OCI-LY3 (cell line): ENCODE measurements around the gene VEZT.

Experiments
- H2AFZ ChIP-seq: fragments of 200-600, 300-600 bp; shearing (Covaris generic); 2 replicates; pipeline ENCODE4 v1.6.0; 2014; ENCODE audit warnings: antibody characterized with exemption, low read depth, low read length
- H3K27ac ChIP-seq: fragments of 200-600, 300-600 bp; sonication (generic); 2 replicates; pipeline ENCODE4 v1.5.1; 2014; ENCODE audit warnings: mild to moderate bottlenecking, low read length, moderate library complexity, mixed read lengths
- H3K27me3 ChIP-seq: fragments of 200-600, 300-600 bp; sonication (generic); 2 replicates; pipeline ENCODE4 v1.6.1; 2014; ENCODE audit warnings: low read depth, low read length, mixed read lengths
- H3K36me3 ChIP-seq: fragments of 200-600, 300-600 bp; sonication (generic); replicated peaks from 2 replicates; pipeline ENCODE3; 2014; ENCODE audit warnings: low read depth, low read length, mixed read lengths
- H3K4me1 ChIP-seq: fragments of 300-600, 200-600 bp; sonication (generic); 2 replicates; pipeline ENCODE4 v1.6.1; 2014; ENCODE audit warnings: low read length, mixed read lengths
- H3K4me2 ChIP-seq: fragments of 200-600, 300-600 bp; sonication (generic); 2 replicates; pipeline ENCODE4 v1.6.1; 2014; ENCODE audit warnings: low read length, mixed read lengths
- H3K4me3 ChIP-seq: fragments of 300-600, 200-600 bp; sonication (generic); 2 replicates; pipeline ENCODE4 v1.5.1; 2014; ENCODE audit warnings: antibody characterized with exemption, mild to moderate bottlenecking, low read length, moderate library complexity
- H3K79me2 ChIP-seq: fragments of 300-600, 200-600 bp; shearing (Covaris generic); 2 replicates; pipeline ENCODE4 v1.6.1; 2014; ENCODE audit warnings: mild to moderate bottlenecking, low read length, mixed read lengths
- H3K9ac ChIP-seq: fragments of 300-600, 200-600 bp; shearing (Covaris generic); 2 replicates; pipeline ENCODE4 v1.6.0; 2014; ENCODE audit warnings: mild to moderate bottlenecking, low read length, moderate library complexity
- H3K9me3 ChIP-seq: fragments of 200-600, 300-600 bp; shearing (Covaris generic); 2 replicates; pipeline ENCODE4 v1.6.1; 2014; ENCODE audit warnings: low read length, mixed read lengths; ENCODE audit not compliant: insufficient read depth
- H4K20me1 ChIP-seq: fragments of 200-600, 300-600 bp; sonication (generic); 2 replicates; pipeline ENCODE4 v1.6.1; 2016; ENCODE audit warnings: low read length, mixed read lengths; ENCODE audit not compliant: insufficient read depth
- CTCF ChIP-seq: fragments of 200-600, 300-600 bp; sonication (generic); IDR thresholded peaks from 2 replicates; pipeline ENCODE4 v1.5.1; 2014; ENCODE audit warnings: antibody characterized with exemption, low read length, low read depth
- EZH2phosphoT487 ChIP-seq: fragments of 200-600 bp; shearing (Covaris generic); IDR thresholded peaks from 2 replicates; pipeline ENCODE4 v1.6.1; 2018; ENCODE audit warnings: antibody characterized with exemption, mixed run types, low read depth

Gene VEZT

GRCh38 chr12:95224202-95225170, 6.9 kb downstream of the VEZT start:
- peaks cover 11% of the 10 kb centered on the region for H4K20me1 ChIP-seq
- TF ChIP-seq CTCF (no peak), EZH2phosphoT487 (no peak)
- peaks cover 52% of the 10 kb centered on the region for H3K79me2 ChIP-seq
- H3K36me3 ChIP-seq = peaks cover 3% of the 10 kb centered on the region
- H3K4me2 ChIP-seq = no peak overlapping the region
- H3K4me3 ChIP-seq = no peak overlapping the region
- H3K27me3 ChIP-seq = no peaks in the 10 kb centered on the region
- H3K9me3 ChIP-seq = no peaks in the 10 kb centered on the region
- H3K27ac ChIP-seq = no peak overlapping the region
- peaks cover 7% of the 10 kb centered on the region for H3K4me1 ChIP-seq
- no peak overlapping the region for H2AFZ ChIP-seq
- no peak overlapping the region for H3K9ac ChIP-seq

DNA sequence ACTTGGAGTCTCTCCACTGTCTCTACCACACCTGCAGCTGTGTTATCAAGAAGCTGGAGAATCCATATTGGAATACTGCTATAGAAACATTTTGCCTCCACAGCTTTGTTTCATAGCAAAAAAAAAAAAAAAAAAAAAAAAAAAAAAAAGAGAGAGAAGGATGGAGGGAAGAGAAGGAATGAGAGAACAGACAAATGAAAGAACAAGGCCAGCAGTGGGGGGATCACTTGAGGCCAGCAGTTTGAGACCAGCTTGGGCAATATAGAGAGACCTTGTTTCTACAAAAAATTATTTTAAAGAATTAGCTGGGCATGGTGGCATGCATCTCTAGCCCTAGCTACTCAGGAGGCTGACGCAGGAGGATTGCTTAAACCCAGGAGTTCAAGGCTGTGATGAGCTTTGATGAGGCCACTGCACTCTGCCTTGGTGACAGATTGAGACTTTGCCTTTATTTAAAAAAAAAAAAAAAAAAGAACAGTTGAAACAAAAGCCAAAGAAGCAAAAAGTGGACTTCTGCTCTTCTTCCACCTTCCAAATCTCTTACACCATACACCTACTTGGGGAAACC, 8.1 kb downstream of the VEZT start:
- Histone ChIP-seq H3K36me3 (peaks cover 3% of the 10 kb centered on the region), H4K20me1 (peaks cover 11% of the 10 kb centered on the region), H3K4me1 (peaks cover 5% of the 10 kb centered on the region; the same call in 1 of the 2 replicates), H3K27me3 (no peaks in the 10 kb centered on the region), H3K4me2 (no peak overlapping the region), H3K27ac (no peak overlapping the region), H3K4me3 (no peak overlapping the region), H3K9me3 (no peaks in the 10 kb centered on the region), H3K79me2 (peaks cover 40% of the 10 kb centered on the region), H3K9ac (no peak overlapping the region), H2AFZ (no peak overlapping the region)
- no peak for TF ChIP-seq CTCF
- no peak for TF ChIP-seq EZH2phosphoT487

GRCh38 chr12:95227818-95228356, 10.3 kb downstream of the VEZT start:
- Histone ChIP-seq H3K79me2 (peaks cover 30% of the 10 kb centered on the region), H3K9ac (no peak overlapping the region), H3K36me3 (peaks cover 3% of the 10 kb centered on the region), H3K27me3 (no peaks in the 10 kb centered on the region), H3K4me1 (peaks cover 5% of the 10 kb centered on the region; the same call in 1 of the 2 replicates), H2AFZ (no peak overlapping the region), H3K9me3 (no peaks in the 10 kb centered on the region), H4K20me1 (peaks cover 9% of the 10 kb centered on the region; the same call in 1 of the 2 replicates), H3K27ac (no peak overlapping the region), H3K4me3 (no peak overlapping the region), H3K4me2 (no peak overlapping the region)
- TF ChIP-seq EZH2phosphoT487 = no peak
- TF ChIP-seq CTCF = no peak

GRCh38 chr12:95228617-95229016, 11.0 kb downstream of the VEZT start:
- H3K79me2 ChIP-seq = peaks cover 28% of the 10 kb centered on the region
- H3K4me3 ChIP-seq = no peak overlapping the region
- peaks cover 5% of the 10 kb centered on the region; the same call in 1 of the 2 replicates for H3K4me1 ChIP-seq
- H3K36me3 ChIP-seq = peaks cover 3% of the 10 kb centered on the region
- H3K27me3 ChIP-seq = no peaks in the 10 kb centered on the region
- no peak overlapping the region for H3K9ac ChIP-seq
- no peak overlapping the region for H2AFZ ChIP-seq
- H3K27ac ChIP-seq = no peak overlapping the region
- H3K4me2 ChIP-seq = no peak overlapping the region
- H4K20me1 ChIP-seq = peaks cover 9% of the 10 kb centered on the region; the same call in 1 of the 2 replicates
- no peak for TF ChIP-seq CTCF
- no peak for TF ChIP-seq EZH2phosphoT487
- no peaks in the 10 kb centered on the region for H3K9me3 ChIP-seq
